Midbrain (tissue), 1 donor: ENCODE measurements around the gene SAXO2.
"Not testable (repeated sequence)": the region's sequence is repeated elsewhere in the genome, so short reads cannot be mapped to it uniquely, and the experiment has no call there.

Experiments used
- DNase-seq: peaks from one replicate; lab custom pipeline; 2025; lab: John Stamatoyannopoulos, UW

The SAXO2 gene

GRCh38 chr15:82286475-82286874 lies 23.9 kb downstream of the SAXO2 start:
- not testable (repeated sequence) for DNase-seq

GRCh38 chr15:82288202-82288601 lies 25.6 kb downstream of the SAXO2 start:
- not testable (repeated sequence) for DNase-seq

- no peak for DNase-seq
Observed at GRCh38 chr15:82292271-82292670, 29.7 kb downstream of the SAXO2 start.

GRCh38 chr15:82294061-82294690 lies 31.6 kb downstream of the SAXO2 start:
- DNase-seq: no peak

- no peak for DNase-seq
Observed at GRCh38 chr15:82297546-82297945, 34.9 kb downstream of the SAXO2 start.

GRCh38 chr15:82298032-82298431 lies 35.4 kb downstream of the SAXO2 start:
- DNase-seq: no peak

GRCh38 chr15:82298520-82298919 lies 35.9 kb downstream of the SAXO2 start:
- DNase-seq: no peak

GRCh38 chr15:82299511-82299914 lies 36.9 kb downstream of the SAXO2 start:
- not testable (repeated sequence) for DNase-seq

- DNase-seq: not testable (repeated sequence)
Observed at GRCh38 chr15:82300326-82300725, 37.7 kb downstream of the SAXO2 start.

GRCh38 chr15:82300883-82301282 lies 38.3 kb downstream of the SAXO2 start:
- DNase-seq: no peak

GRCh38 chr15:82301296-82302016 lies 38.8 kb downstream of the SAXO2 start:
- no peak for DNase-seq

- DNase-seq: no peak
Observed at GRCh38 chr15:82303956-82304777, 41.5 kb downstream of the SAXO2 start.

- no peak for DNase-seq
Observed at GRCh38 chr15:82304778-82305090, 42.1 kb downstream of the SAXO2 start.

- no peak for DNase-seq
Observed at GRCh38 chr15:82305621-82306048, 43.0 kb downstream of the SAXO2 start.

GRCh38 chr15:82306791-82307713 lies 44.4 kb downstream of the SAXO2 start:
- no peak for DNase-seq

GRCh38 chr15:82307714-82308081 lies 45.1 kb downstream of the SAXO2 start:
- DNase-seq: no peak

- no peak for DNase-seq
Observed at GRCh38 chr15:82309802-82310201, 47.2 kb downstream of the SAXO2 start.

- not testable (repeated sequence) for DNase-seq
Observed at GRCh38 chr15:82311321-82311720, 48.7 kb downstream of the SAXO2 start.

GRCh38 chr15:82312586-82313349 lies 50.1 kb downstream of the SAXO2 start:
- no peak for DNase-seq

- DNase-seq: no peak
Observed at GRCh38 chr15:82313446-82313845, 50.8 kb downstream of the SAXO2 start.
